K562 (cell line): ENCODE data around the gene ACSS2. TPM values are rescaled to one million over a fixed set of nuclear protein-coding genes. Genes with fewer than 3 reads are reported as not detected.

ENCODE experiments used
- ARID2 ChIP-seq: fragments of 450-650 bp; IDR thresholded peaks from 2 replicates; pipeline ENCODE4 v1.6.1; 2017; ENCODE audit warnings: antibody characterized with exemption, mild to moderate bottlenecking
- ATF6 ChIP-seq: sonication (generic); formaldehyde crosslinking; IDR thresholded peaks from 2 replicates; pipeline ENCODE4 v1.4.0; 2020; ENCODE audit warnings: mild to moderate bottlenecking, missing genetic modification reagents
- BRCA1 ChIP-seq, 2 experiments: fragments of 450-650 bp in 1 of 2; sonication (generic) in 1 of 2; formaldehyde crosslinking in 1 of 2; IDR thresholded peaks; 2 replicates each; pipeline versions ENCODE4 v1.5.0 to v1.6.1; 2017 to 2020; ENCODE audit warnings: mild to moderate bottlenecking in 1 of 2, missing genetic modification reagents in 1 of 2
- HEY1 ChIP-seq: fragments of 250-450 bp; sonication (Bioruptor Pico); IDR thresholded peaks from 2 replicates; pipeline ENCODE4 v1.5.0; 2020; ENCODE audit warnings: mild to moderate bottlenecking, moderate library complexity, borderline replicate concordance
- HMGXB4 ChIP-seq: sonication (generic); formaldehyde crosslinking; IDR thresholded peaks from 2 replicates; pipeline ENCODE4 v1.8.1; 2023; ENCODE audit warnings: mild to moderate bottlenecking, missing genetic modification reagents
- IFI16 ChIP-seq: fragments of 250-450 bp; sonication (Bioruptor Pico); IDR thresholded peaks from 2 replicates; pipeline ENCODE4 v2.1.2; 2022; ENCODE audit warnings: mild to moderate bottlenecking, inconsistent platforms
- RNF219 ChIP-seq: fragments of 250-450 bp; sonication (Bioruptor Pico); IDR thresholded peaks from 2 replicates; pipeline ENCODE4 v1.5.0; 2022; ENCODE audit warnings: mild to moderate bottlenecking
- SFPQ ChIP-seq: fragments of 200-400 bp; formaldehyde crosslinking; IDR thresholded peaks from 2 replicates; pipeline ENCODE4 v1.6.1; 2017; ENCODE audit warnings: mild to moderate bottlenecking, low read depth, low read length, moderate library complexity
- SIN3B ChIP-seq: fragments of 450-650 bp; IDR thresholded peaks from 2 replicates; pipeline ENCODE4 v1.6.1; 2017; ENCODE audit warnings: low read depth, mild to moderate bottlenecking, moderate library complexity
- ZNF232 ChIP-seq: sonication (generic); formaldehyde crosslinking; IDR thresholded peaks from 2 replicates; pipeline ENCODE4 v1.8.0; 2022; ENCODE audit warnings: mild to moderate bottlenecking, missing genetic modification reagents
- ZNF76 ChIP-seq: fragments of 250-450 bp; sonication (Bioruptor Pico); IDR thresholded peaks from 2 replicates; pipeline ENCODE4 v1.4.0; 2020; ENCODE audit warnings: mild to moderate bottlenecking, moderate library complexity, borderline replicate concordance
- polyA plus RNA-seq, 8 experiments: library from polyadenylated mRNA; depleted of rRNA in 4 of 8; stranded (reverse) in 5 of 8; unstranded in 3 of 8; fragments of >200 nt; fragmentation: Nextera tagmentation in 2 of 8; fragmentation: Illumina TruSeq in 1 of 8; extraction: Ambion mirVana in 2 of 8; extraction: Trizol in 1 of 8; gene quantifications; 2 replicates each; pipeline versions ENCODE4 v1.2.1 to v1.2.3, GENCODE V29; 2011 to 2014; ENCODE audit warnings: inconsistent platforms in 1 of 8, missing spikeins in 1 of 8
- total RNA-seq, 7 experiments: library from RNA; depleted of rRNA in 6 of 7; stranded (reverse); fragments of >200 nt in 6 of 7; fragmentation: Illumina TruSeq in 2 of 7; extraction: Trizol in 2 of 7; gene quantifications; 2 replicates each; pipeline versions ENCODE4 v1.2.1 to v1.2.3, GENCODE V29; 2011 to 2021; ENCODE audit warnings: low replicate concordance in 1 of 7

The ACSS2 gene
- total and polyA plus RNA-seq, 9 of the 15 experiments (the other 6 are each of a cell fraction or from before 2014, with no cell fraction given), result 21.9 to 246 (median 66.2) TPM

- TF ChIP-seq ATF6 (CRISPR knock-in tag) (0 out of 2 replicates have a peak, but pooled peaks have one; percentile 6), ZNF76 (CRISPR knock-in tag) (no peak), HEY1 (CRISPR knock-in tag) (no peak), HMGXB4 (CRISPR knock-in tag) (no peak), ARID2 (no peak), IFI16 (CRISPR knock-in tag) (no peak), SFPQ (no peak), RNF219 (no peak), ZNF232 (no peak), BRCA1 (IDR thresholded peaks at IDR 0.05) (no peak), BRCA1 (CRISPR knock-in tag; IDR thresholded peaks at IDR 0.05) (no peak), SIN3B (peak; percentile 31; the same call in 1 of the 2 replicates)
These were observed 588 bp upstream of the ACSS2 start (continued) for GRCh38 chr20:34875642-34876405.
